ENCODE data around the gene ERC2.

DNA sequence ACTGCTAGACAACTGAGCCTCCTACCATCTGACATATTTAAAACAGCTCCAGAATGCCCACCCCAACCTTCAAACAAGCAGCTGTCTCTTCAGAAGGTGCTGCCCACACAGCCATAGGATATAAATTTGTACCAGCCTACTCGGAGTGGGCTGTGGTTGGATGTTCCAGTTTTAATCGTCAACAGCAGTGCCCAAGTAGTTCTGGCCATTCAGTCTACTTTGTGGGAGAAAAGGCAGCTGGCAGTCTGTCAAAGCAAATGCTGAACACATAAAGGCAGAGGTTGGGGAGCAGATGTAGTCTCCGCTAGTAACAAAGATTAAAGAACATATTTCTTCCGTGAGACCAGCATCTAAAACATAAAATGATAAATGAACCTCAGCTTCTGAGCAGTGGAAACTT, 15.9 kb upstream of the ERC2 start:
- TF ChIP-seq, protein P1, sequence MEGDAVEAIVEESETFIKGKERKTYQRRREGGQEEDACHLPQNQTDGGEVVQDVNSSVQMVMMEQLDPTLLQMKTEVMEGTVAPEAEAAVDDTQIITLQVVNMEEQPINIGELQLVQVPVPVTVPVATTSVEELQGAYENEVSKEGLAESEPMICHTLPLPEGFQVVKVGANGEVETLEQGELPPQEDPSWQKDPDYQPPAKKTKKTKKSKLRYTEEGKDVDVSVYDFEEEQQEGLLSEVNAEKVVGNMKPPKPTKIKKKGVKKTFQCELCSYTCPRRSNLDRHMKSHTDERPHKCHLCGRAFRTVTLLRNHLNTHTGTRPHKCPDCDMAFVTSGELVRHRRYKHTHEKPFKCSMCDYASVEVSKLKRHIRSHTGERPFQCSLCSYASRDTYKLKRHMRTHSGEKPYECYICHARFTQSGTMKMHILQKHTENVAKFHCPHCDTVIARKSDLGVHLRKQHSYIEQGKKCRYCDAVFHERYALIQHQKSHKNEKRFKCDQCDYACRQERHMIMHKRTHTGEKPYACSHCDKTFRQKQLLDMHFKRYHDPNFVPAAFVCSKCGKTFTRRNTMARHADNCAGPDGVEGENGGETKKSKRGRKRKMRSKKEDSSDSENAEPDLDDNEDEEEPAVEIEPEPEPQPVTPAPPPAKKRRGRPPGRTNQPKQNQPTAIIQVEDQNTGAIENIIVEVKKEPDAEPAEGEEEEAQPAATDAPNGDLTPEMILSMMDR (IDR thresholded peaks at IDR 0.05; ENCODE audit: extremely low read depth in 1 of 2, insufficient read depth in 1 of 2, low read depth in 1 of 2, low read length in 2 of 2): no peak
- TF ChIP-seq POLR2AphosphoS5 (IDR thresholded peaks at IDR 0.05; ENCODE audit: insufficient read depth, low read depth, low read length): no peak
- no peak for TF ChIP-seq JUN (IDR thresholded peaks at IDR 0.05; ENCODE audit: borderline replicate concordance, insufficient read depth, insufficient read length, low read depth)
- TF ChIP-seq FOS (IDR thresholded peaks at IDR 0.05; ENCODE audit: borderline replicate concordance, insufficient read depth, low read length): no peak
